Measurements from ENCODE around the gene TP53BP2.
"Not testable (repeated sequence)": the region's sequence is repeated elsewhere in the genome, so short reads cannot be mapped to it uniquely, and the experiment has no call there.

Gene TP53BP2

DNA sequence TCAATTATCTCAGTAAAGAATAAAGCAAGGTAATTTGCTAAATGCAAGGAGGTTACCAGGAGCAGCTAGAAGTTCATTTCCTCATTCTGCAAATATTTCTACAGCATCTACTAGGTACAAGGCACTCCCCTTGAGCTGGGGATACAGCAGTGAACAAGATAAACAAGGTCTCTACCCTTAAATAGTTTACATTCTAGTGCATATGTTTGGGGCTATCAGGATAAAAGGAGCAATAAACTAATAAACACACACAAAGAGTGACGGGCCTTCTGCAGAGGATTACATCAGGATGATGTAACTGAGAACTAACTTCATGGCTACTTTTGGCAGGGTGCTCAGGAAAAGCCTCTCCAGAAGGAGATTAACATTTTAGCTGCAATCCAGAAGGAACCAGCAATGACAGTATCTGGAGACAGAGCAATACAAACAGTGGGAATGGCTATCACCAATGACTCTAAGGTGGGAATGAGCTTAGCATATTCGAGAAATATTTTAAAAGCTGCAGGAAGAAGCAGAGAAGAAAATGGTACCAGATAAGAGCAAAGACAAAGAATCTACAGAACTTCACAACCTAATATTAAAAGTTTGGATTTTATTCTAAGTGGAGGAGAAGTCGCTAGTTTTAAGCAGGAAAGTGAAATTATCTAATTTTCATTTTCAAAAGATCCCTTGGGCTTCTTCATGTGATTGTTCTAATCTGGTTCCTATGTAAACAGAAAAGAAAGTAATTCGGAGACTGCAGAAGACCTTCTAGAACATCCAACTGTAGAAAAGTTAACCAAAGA lies 25.8 kb downstream of the TP53BP2 start:
- no peak for DNase-seq
- Histone ChIP-seq H3K36me3 (ENCODE audit: insufficient read depth, low read length) (peaks cover 20% of the 10 kb centered on the region; the same call in 1 of the 2 replicates), H2AFZ (ENCODE audit: low read depth, low read length) (no peak overlapping the region), H3K4me1 (ENCODE audit: insufficient read depth, low read length) (no peaks in the 10 kb centered on the region), H3K27ac (ENCODE audit: low read length) (no peak overlapping the region), H3K9me3 (ENCODE audit: insufficient read depth, low read length, severe bottlenecking) (no peaks in the 10 kb centered on the region), H3K27me3 (ENCODE audit: insufficient read depth, low read length, poor library complexity) (no peaks in the 10 kb centered on the region), H3K4me2 (ENCODE audit: insufficient read depth, low read length) (no peak overlapping the region), H4K20me1 (ENCODE audit: insufficient read depth, low read length) (peaks cover 14% of the 10 kb centered on the region; the same call in 1 of the 2 replicates), H3K9ac (ENCODE audit: low read depth, low read length) (no peak overlapping the region), H3K79me2 (ENCODE audit: insufficient read depth, low read length) (peaks cover 48% of the 10 kb centered on the region), H3K4me3 (ENCODE audit: low read depth in 1 of 2, low read length in 2 of 2) (no peak overlapping the region)
- ATAC-seq (ENCODE audit: insufficient read depth, low read depth): no peak
- no peak for TF ChIP-seq EZH2 (IDR thresholded peaks at IDR 0.05; ENCODE audit: borderline replicate concordance, low read depth, low read length, severe bottlenecking)
- TF ChIP-seq, protein P1, sequence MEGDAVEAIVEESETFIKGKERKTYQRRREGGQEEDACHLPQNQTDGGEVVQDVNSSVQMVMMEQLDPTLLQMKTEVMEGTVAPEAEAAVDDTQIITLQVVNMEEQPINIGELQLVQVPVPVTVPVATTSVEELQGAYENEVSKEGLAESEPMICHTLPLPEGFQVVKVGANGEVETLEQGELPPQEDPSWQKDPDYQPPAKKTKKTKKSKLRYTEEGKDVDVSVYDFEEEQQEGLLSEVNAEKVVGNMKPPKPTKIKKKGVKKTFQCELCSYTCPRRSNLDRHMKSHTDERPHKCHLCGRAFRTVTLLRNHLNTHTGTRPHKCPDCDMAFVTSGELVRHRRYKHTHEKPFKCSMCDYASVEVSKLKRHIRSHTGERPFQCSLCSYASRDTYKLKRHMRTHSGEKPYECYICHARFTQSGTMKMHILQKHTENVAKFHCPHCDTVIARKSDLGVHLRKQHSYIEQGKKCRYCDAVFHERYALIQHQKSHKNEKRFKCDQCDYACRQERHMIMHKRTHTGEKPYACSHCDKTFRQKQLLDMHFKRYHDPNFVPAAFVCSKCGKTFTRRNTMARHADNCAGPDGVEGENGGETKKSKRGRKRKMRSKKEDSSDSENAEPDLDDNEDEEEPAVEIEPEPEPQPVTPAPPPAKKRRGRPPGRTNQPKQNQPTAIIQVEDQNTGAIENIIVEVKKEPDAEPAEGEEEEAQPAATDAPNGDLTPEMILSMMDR (IDR thresholded peaks at IDR 0.05; ENCODE audit: borderline replicate concordance, extremely low read depth, low read length, poor library complexity, severe bottlenecking): no peak

DNA sequence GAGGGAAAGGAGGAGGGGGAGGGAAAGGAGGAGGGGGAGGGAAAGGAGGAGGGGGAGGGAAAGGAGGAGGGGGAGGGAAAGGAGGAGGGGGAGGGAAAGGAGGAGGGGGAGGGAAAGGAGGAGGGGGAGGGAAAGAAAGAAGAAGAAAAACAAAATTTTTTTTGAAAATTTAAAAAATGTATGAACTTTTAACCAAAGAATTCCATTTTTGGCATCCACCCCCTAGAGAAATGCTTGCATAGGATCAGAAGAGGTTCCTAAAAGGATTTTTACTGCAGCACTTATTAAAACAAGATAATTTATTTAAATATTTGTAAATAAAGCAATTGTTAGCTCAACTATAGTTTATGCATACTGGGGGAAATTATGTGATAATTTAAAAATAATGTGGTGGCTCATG lies 28.5 kb downstream of the TP53BP2 start:
- H3K36me3 ChIP-seq (ENCODE audit: insufficient read depth, low read length): peaks cover 42% of the 10 kb centered on the region
- H4K20me1 ChIP-seq (ENCODE audit: insufficient read depth, low read length): not testable (repeated sequence)
- H3K79me2 ChIP-seq (ENCODE audit: insufficient read depth, low read length): peaks cover 23% of the 10 kb centered on the region

DNA sequence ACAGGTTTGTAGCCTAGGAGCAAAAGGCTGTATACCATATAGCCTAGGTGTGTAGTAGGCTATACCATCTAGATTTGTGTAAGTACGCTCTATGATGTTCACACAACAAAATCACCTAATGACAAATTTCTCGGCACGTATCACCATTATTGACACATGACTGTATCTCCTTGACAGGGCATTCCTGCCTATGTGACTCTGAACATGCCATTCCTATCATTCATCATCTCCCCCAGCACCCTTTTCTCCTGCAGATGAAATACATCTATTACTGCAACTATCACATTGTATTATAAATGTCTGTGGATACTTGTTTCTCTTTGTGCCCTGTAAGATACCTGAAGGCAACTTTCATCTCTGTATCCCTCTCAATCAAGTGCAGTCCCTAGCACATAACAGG lies 29.9 kb downstream of the TP53BP2 start:
- Histone ChIP-seq H3K27ac (ENCODE audit: low read length) (no peak overlapping the region), H3K4me3 (ENCODE audit: low read depth in 1 of 2, low read length in 2 of 2) (no peak overlapping the region), H3K9me3 (ENCODE audit: insufficient read depth, low read length, severe bottlenecking) (no peaks in the 10 kb centered on the region), H2AFZ (ENCODE audit: low read depth, low read length) (no peak overlapping the region), H3K4me2 (ENCODE audit: insufficient read depth, low read length) (no peak overlapping the region), H3K9ac (ENCODE audit: low read depth, low read length) (no peak overlapping the region), H3K27me3 (ENCODE audit: insufficient read depth, low read length, poor library complexity) (no peaks in the 10 kb centered on the region), H3K79me2 (ENCODE audit: insufficient read depth, low read length) (peaks cover 12% of the 10 kb centered on the region; the same call in 1 of the 2 replicates), H3K4me1 (ENCODE audit: insufficient read depth, low read length) (no peaks in the 10 kb centered on the region), H3K36me3 (ENCODE audit: insufficient read depth, low read length) (peaks cover 41% of the 10 kb centered on the region), H4K20me1 (ENCODE audit: insufficient read depth, low read length) (peaks cover 4% of the 10 kb centered on the region)
- ATAC-seq (ENCODE audit: insufficient read depth, low read depth) (no peak), DNase-seq (no peak)
- no peak for TF ChIP-seq EZH2 (IDR thresholded peaks at IDR 0.05; ENCODE audit: borderline replicate concordance, low read depth, low read length, severe bottlenecking)
- TF ChIP-seq, protein P1 (IDR thresholded peaks at IDR 0.05; ENCODE audit: borderline replicate concordance, extremely low read depth, low read length, poor library complexity, severe bottlenecking): no peak

More for the DNA sequence above, 28.5 kb downstream of the TP53BP2 start:
- H3K9me3 ChIP-seq (ENCODE audit: insufficient read depth, low read length, severe bottlenecking); ATAC-seq (ENCODE audit: insufficient read depth, low read depth); H3K4me1 ChIP-seq (ENCODE audit: insufficient read depth, low read length); H2AFZ ChIP-seq (ENCODE audit: low read depth, low read length); H3K9ac ChIP-seq (ENCODE audit: low read depth, low read length); H3K27ac ChIP-seq (ENCODE audit: low read length); H3K4me3 ChIP-seq (ENCODE audit: low read depth in 1 of 2, low read length in 2 of 2); H3K4me2 ChIP-seq (ENCODE audit: insufficient read depth, low read length); H3K27me3 ChIP-seq (ENCODE audit: insufficient read depth, low read length, poor library complexity); DNase-seq: not testable (repeated sequence)

DNA sequence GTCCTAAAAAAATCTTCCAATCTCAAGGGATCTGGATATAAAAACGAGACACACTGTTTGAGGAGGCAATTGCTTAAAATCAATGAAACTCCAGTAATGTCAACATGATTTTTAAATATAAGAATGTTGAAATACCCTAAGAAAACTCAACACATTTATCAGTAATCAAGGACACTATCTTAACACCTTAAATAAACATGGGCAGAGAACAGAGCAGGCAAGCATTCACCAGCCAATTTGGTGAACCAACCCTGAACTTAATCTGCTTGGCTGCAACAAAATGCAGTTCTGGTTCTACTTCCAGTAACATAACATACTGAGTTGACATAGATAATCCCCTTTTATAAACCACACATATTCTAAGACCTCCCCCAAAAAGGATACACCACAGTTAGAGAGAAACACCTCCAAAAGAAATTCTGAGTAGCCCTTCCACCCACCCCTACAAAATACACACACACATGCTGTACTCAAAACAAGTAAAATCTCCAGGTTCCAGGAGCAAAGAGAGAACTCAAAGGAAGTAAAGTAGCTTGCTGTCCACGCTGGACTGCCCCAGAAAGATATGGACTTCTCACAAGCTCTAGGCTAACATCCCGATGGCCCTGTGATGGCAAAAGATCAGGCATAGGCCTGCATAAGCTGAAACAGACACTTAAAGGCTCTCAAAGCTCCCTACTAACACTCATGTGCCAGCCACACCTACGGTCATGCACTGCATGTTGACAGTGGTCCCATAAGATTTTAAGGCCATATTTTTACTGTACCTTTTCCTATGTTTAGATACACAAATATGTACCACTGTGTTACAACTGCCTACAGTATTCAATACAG lies 30.5 kb downstream of the TP53BP2 start:
- TF ChIP-seq, protein P1 (IDR thresholded peaks at IDR 0.05; ENCODE audit: borderline replicate concordance, extremely low read depth, low read length, poor library complexity, severe bottlenecking): no peak
- TF ChIP-seq EZH2 (IDR thresholded peaks at IDR 0.05; ENCODE audit: borderline replicate concordance, low read depth, low read length, severe bottlenecking): no peak
- H3K4me1 ChIP-seq (ENCODE audit: insufficient read depth, low read length): no peaks in the 10 kb centered on the region
- no peak overlapping the region for H3K4me2 ChIP-seq (ENCODE audit: insufficient read depth, low read length)
- peaks cover 10% of the 10 kb centered on the region; the same call in 1 of the 2 replicates for H3K79me2 ChIP-seq (ENCODE audit: insufficient read depth, low read length)
- no peak for ATAC-seq (ENCODE audit: insufficient read depth, low read depth)
- H3K9me3 ChIP-seq (ENCODE audit: insufficient read depth, low read length, severe bottlenecking): no peaks in the 10 kb centered on the region
- no peak overlapping the region for H3K9ac ChIP-seq (ENCODE audit: low read depth, low read length)
- no peak overlapping the region for H3K4me3 ChIP-seq (ENCODE audit: low read depth in 1 of 2, low read length in 2 of 2)
- DNase-seq: no peak
- H3K27me3 ChIP-seq (ENCODE audit: insufficient read depth, low read length, poor library complexity): no peaks in the 10 kb centered on the region
- H2AFZ ChIP-seq (ENCODE audit: low read depth, low read length): no peak overlapping the region
- H4K20me1 ChIP-seq (ENCODE audit: insufficient read depth, low read length): peaks cover 4% of the 10 kb centered on the region
- H3K36me3 ChIP-seq (ENCODE audit: insufficient read depth, low read length): peaks cover 43% of the 10 kb centered on the region
- no peak overlapping the region for H3K27ac ChIP-seq (ENCODE audit: low read length)
